ENCODE data around the gene BAHD1. TPM values are rescaled to one million over a fixed set of nuclear protein-coding genes. Genes with fewer than 3 reads are reported as not detected.
A peak's percentile ranks its signal among the peaks of the same experiment; 100 is the strongest.

Gene BAHD1
- total RNA-seq, 1 experiment from 2014 or later, result 17.5 TPM

GRCh38 chr15:40464595-40465185 is 23.9 kb downstream of the BAHD1 start:
- DNase-seq (ENCODE audit: low read depth), result no peak

- no peak for DNase-seq (ENCODE audit: low read depth)
These were observed 25.2 kb downstream of the BAHD1 start for GRCh38 chr15:40465939-40466338.

GRCh38 chr15:40466426-40467260 is 25.9 kb downstream of the BAHD1 start:
- no peak for DNase-seq (ENCODE audit: low read depth)

GRCh38 chr15:40467261-40467615 is 26.5 kb downstream of the BAHD1 start:
- DNase-seq (ENCODE audit: low read depth), result no peak

GRCh38 chr15:40468898-40469331 is 28.2 kb downstream of the BAHD1 start:
- no peak for DNase-seq (ENCODE audit: low read depth)

GRCh38 chr15:40469776-40470390 is 29.1 kb downstream of the BAHD1 start:
- no peak for DNase-seq (ENCODE audit: low read depth)

GRCh38 chr15:40470423-40471104 is 29.8 kb downstream of the BAHD1 start, which contains the start of gene CHST14:
Gene CHST14, plus strand, starts transcription at chr15:40470984. Its CDS starts 230 bp downstream, at chr15:40471214.
- peak; percentile 39 for DNase-seq (ENCODE audit: low read depth)

- peak; percentile 23 for DNase-seq (ENCODE audit: low read depth)
These were observed 30.5 kb downstream of the BAHD1 start for GRCh38 chr15:40471105-40471807.

- DNase-seq (ENCODE audit: low read depth), result no peak
These were observed 31.0 kb downstream of the BAHD1 start for GRCh38 chr15:40471808-40472150.

GRCh38 chr15:40472171-40472727 is 31.5 kb downstream of the BAHD1 start:
- no peak for DNase-seq (ENCODE audit: low read depth)

- DNase-seq (ENCODE audit: low read depth), result no peak
These were observed 33.8 kb downstream of the BAHD1 start for GRCh38 chr15:40474581-40474980.

- no peak for DNase-seq (ENCODE audit: low read depth)
These were observed 37.0 kb downstream of the BAHD1 start for GRCh38 chr15:40477642-40478327.

GRCh38 chr15:40479024-40479423 is 38.3 kb downstream of the BAHD1 start:
- DNase-seq (ENCODE audit: low read depth), result no peak

- no peak for DNase-seq (ENCODE audit: low read depth)
These were observed 40.8 kb downstream of the BAHD1 start for GRCh38 chr15:40481341-40482074.

GRCh38 chr15:40483919-40484318 is 43.2 kb downstream of the BAHD1 start:
- no peak for DNase-seq (ENCODE audit: low read depth)

- DNase-seq (ENCODE audit: low read depth), result no peak
These were observed 45.5 kb downstream of the BAHD1 start for GRCh38 chr15:40486066-40486770.

- DNase-seq (ENCODE audit: low read depth), result no peak
These were observed 47.3 kb downstream of the BAHD1 start for GRCh38 chr15:40487816-40488682.
